NT2/D1 (cell line): ENCODE results near the gene NKRF.

Experiments used
- SUZ12 ChIP-seq: IDR thresholded peaks from 2 replicates; pipeline ENCODE4 v1.6.1; 2011; ENCODE audit not compliant: insufficient read length, insufficient read depth; ENCODE audit errors: extremely low read depth
- YY1 ChIP-seq: IDR thresholded peaks from 2 replicates; pipeline ENCODE4 v1.6.1; 2011; ENCODE audit not compliant: insufficient read length, insufficient read depth
- ZNF274 ChIP-seq: IDR thresholded peaks from 2 replicates; pipeline ENCODE4 v1.6.1; 2011; ENCODE audit warnings: mild to moderate bottlenecking, low read depth, low read length

GRCh38 chrX:119602701-119603255, 3.4 kb downstream of the NKRF start:
- TF ChIP-seq YY1, result no peak
- TF ChIP-seq SUZ12, result no peak
- TF ChIP-seq ZNF274, result no peak
